ENCODE data around the gene NPTXR. TPM values are rescaled to one million over a fixed set of nuclear protein-coding genes. Genes with fewer than 3 reads are reported as not detected.

NPTXR gene
- under 1 TPM; 0.77 to 0.82 TPM for total RNA-seq

- peak within 1 kb of the TSS; percentile 69 for H3K27ac Mint-ChIP-seq
- peaks cover 17% of the 10 kb centered on the region for H3K27me3 Mint-ChIP-seq
- H3K4me3 Mint-ChIP-seq, result peak within 1 kb of the TSS; percentile 84
These were observed at the start of gene NPTXR for GRCh38 chr22:38843657-38844314. Gene NPTXR (minus strand): TSS chr22:38844028.

GRCh38 chr22:38891256-38891655 is 47.4 kb upstream of the NPTXR start:
- Mint-ChIP-seq H3K27ac (no peak overlapping the region), H3K4me3 (no peak overlapping the region), H3K9me3 (no peaks in the 10 kb centered on the region), H3K4me1 (no peaks in the 10 kb centered on the region), H3K36me3 (ENCODE audit: low read depth) (no peaks in the 10 kb centered on the region), H3K27me3 (peaks cover 11% of the 10 kb centered on the region)
- ATAC-seq (replicated peaks), result no peak

More at GRCh38 chr22:38843657-38844314, at the start of gene NPTXR:
- H3K4me1 Mint-ChIP-seq, result peaks cover 17% of the 10 kb centered on the region
- H3K9me3 Mint-ChIP-seq, result no peaks in the 10 kb centered on the region
- ATAC-seq (replicated peaks), result peak; percentile 71
- H3K36me3 Mint-ChIP-seq (ENCODE audit: low read depth), result peaks cover 5% of the 10 kb centered on the region

- no peaks in the 10 kb centered on the region for H3K4me1 Mint-ChIP-seq
- H3K36me3 Mint-ChIP-seq (ENCODE audit: low read depth), result no peaks in the 10 kb centered on the region
- no peak for ATAC-seq (replicated peaks)
- no peaks in the 10 kb centered on the region for H3K9me3 Mint-ChIP-seq
- peaks cover 9% of the 10 kb centered on the region for H3K27me3 Mint-ChIP-seq
- H3K4me3 Mint-ChIP-seq, result no peak overlapping the region
- H3K27ac Mint-ChIP-seq, result no peak overlapping the region
These were observed 46.5 kb upstream of the NPTXR start for GRCh38 chr22:38890377-38890776.

- no peak for ATAC-seq (replicated peaks)
- Mint-ChIP-seq H3K27me3 (peaks cover 3% of the 10 kb centered on the region), H3K9me3 (no peaks in the 10 kb centered on the region), H3K4me3 (no peak overlapping the region), H3K36me3 (ENCODE audit: low read depth) (no peaks in the 10 kb centered on the region), H3K4me1 (peaks cover 14% of the 10 kb centered on the region), H3K27ac (no peak overlapping the region)
These were observed 42.5 kb upstream of the NPTXR start for GRCh38 chr22:38886333-38886732.

- Mint-ChIP-seq H3K36me3 (ENCODE audit: low read depth) (no peaks in the 10 kb centered on the region), H3K27ac (peak overlapping the region; percentile 34), H3K4me1 (peaks cover 14% of the 10 kb centered on the region), H3K9me3 (no peaks in the 10 kb centered on the region), H3K27me3 (no peaks in the 10 kb centered on the region), H3K4me3 (peak overlapping the region; percentile 39)
- ATAC-seq (replicated peaks), result no peak
These were observed 39.3 kb upstream of the NPTXR start for GRCh38 chr22:38882972-38883622.

GRCh38 chr22:38881997-38882879 is 38.4 kb upstream of the NPTXR start:
- Mint-ChIP-seq H3K4me1 (peaks cover 14% of the 10 kb centered on the region), H3K9me3 (no peaks in the 10 kb centered on the region), H3K36me3 (ENCODE audit: low read depth) (no peaks in the 10 kb centered on the region), H3K4me3 (peak overlapping the region; percentile 39), H3K27ac (peak overlapping the region; percentile 34), H3K27me3 (no peaks in the 10 kb centered on the region)
- no peak for ATAC-seq (replicated peaks)

GRCh38 chr22:38881464-38881871 is 37.6 kb upstream of the NPTXR start:
- no peaks in the 10 kb centered on the region for H3K27me3 Mint-ChIP-seq
- no peaks in the 10 kb centered on the region for H3K36me3 Mint-ChIP-seq (ENCODE audit: low read depth)
- peaks cover 14% of the 10 kb centered on the region for H3K4me1 Mint-ChIP-seq
- no peak overlapping the region for H3K4me3 Mint-ChIP-seq
- no peaks in the 10 kb centered on the region for H3K9me3 Mint-ChIP-seq
- H3K27ac Mint-ChIP-seq, result no peak overlapping the region
- no peak for ATAC-seq (replicated peaks)

- no peak overlapping the region for H3K27ac Mint-ChIP-seq
- H3K4me1 Mint-ChIP-seq, result peaks cover 18% of the 10 kb centered on the region
- no peak for ATAC-seq (replicated peaks)
- no peaks in the 10 kb centered on the region for H3K27me3 Mint-ChIP-seq
- H3K4me3 Mint-ChIP-seq, result no peak overlapping the region
- H3K9me3 Mint-ChIP-seq, result no peaks in the 10 kb centered on the region
- no peaks in the 10 kb centered on the region for H3K36me3 Mint-ChIP-seq (ENCODE audit: low read depth)
These were observed 36.1 kb upstream of the NPTXR start for GRCh38 chr22:38879961-38880360.

GRCh38 chr22:38879108-38879729 is 35.4 kb upstream of the NPTXR start:
- Mint-ChIP-seq H3K9me3 (no peaks in the 10 kb centered on the region), H3K4me3 (no peak overlapping the region), H3K27me3 (no peaks in the 10 kb centered on the region), H3K4me1 (peaks cover 23% of the 10 kb centered on the region), H3K36me3 (ENCODE audit: low read depth) (no peaks in the 10 kb centered on the region), H3K27ac (no peak overlapping the region)
- no peak for ATAC-seq (replicated peaks)

- H3K4me3 Mint-ChIP-seq, result no peak overlapping the region
- peaks cover 28% of the 10 kb centered on the region for H3K4me1 Mint-ChIP-seq
- ATAC-seq (replicated peaks), result no peak
- no peaks in the 10 kb centered on the region for H3K36me3 Mint-ChIP-seq (ENCODE audit: low read depth)
- H3K27ac Mint-ChIP-seq, result no peak overlapping the region
- no peaks in the 10 kb centered on the region for H3K27me3 Mint-ChIP-seq
- H3K9me3 Mint-ChIP-seq, result no peaks in the 10 kb centered on the region
These were observed 34.2 kb upstream of the NPTXR start for GRCh38 chr22:38878001-38878400.

- ATAC-seq (replicated peaks), result no peak
- Mint-ChIP-seq H3K9me3 (no peaks in the 10 kb centered on the region), H3K36me3 (ENCODE audit: low read depth) (peaks cover 16% of the 10 kb centered on the region), H3K27ac (peak overlapping the region; percentile 81), H3K4me1 (peaks cover 26% of the 10 kb centered on the region), H3K4me3 (peak overlapping the region; percentile 89), H3K27me3 (no peaks in the 10 kb centered on the region)
These were observed 30.8 kb upstream of the NPTXR start for GRCh38 chr22:38874529-38875222.

GRCh38 chr22:38873469-38874411 is 29.9 kb upstream of the NPTXR start:
- Mint-ChIP-seq H3K9me3 (no peaks in the 10 kb centered on the region), H3K27me3 (no peaks in the 10 kb centered on the region), H3K4me3 (peak overlapping the region; percentile 89), H3K36me3 (ENCODE audit: low read depth) (peaks cover 25% of the 10 kb centered on the region), H3K4me1 (peaks cover 26% of the 10 kb centered on the region), H3K27ac (peak overlapping the region; percentile 81)
- peak; percentile 89 for ATAC-seq (replicated peaks)

- no peak for ATAC-seq (replicated peaks)
These were observed 29.0 kb upstream of the NPTXR start for GRCh38 chr22:38872831-38873248.

More at GRCh38 chr22:38872831-38873248, 29.0 kb upstream of the NPTXR start:
- no peaks in the 10 kb centered on the region for H3K27me3 Mint-ChIP-seq
- peak overlapping the region; percentile 89 for H3K4me3 Mint-ChIP-seq
- H3K27ac Mint-ChIP-seq, result peak overlapping the region; percentile 81
- H3K9me3 Mint-ChIP-seq, result no peaks in the 10 kb centered on the region
- H3K36me3 Mint-ChIP-seq (ENCODE audit: low read depth), result peaks cover 34% of the 10 kb centered on the region
- peaks cover 26% of the 10 kb centered on the region for H3K4me1 Mint-ChIP-seq
